Subcutaneous abdominal adipose tissue (tissue), 5 donors: Measurements from ENCODE around the gene NGF.
"Not testable (repeated sequence)": the region's sequence is repeated elsewhere in the genome, so short reads cannot be mapped to it uniquely, and the experiment has no call there.

ENCODE experiments used
- H3K27ac ChIP-seq: one replicate; pipeline ENCODE4 v1.7.0; 2013; ENCODE audit warnings: low read depth, mild to moderate bottlenecking, inconsistent platforms, low read length, moderate library complexity
- H3K27me3 ChIP-seq, 5 donors: one replicate each; pipeline ENCODE4 v1.7.0; 2013; ENCODE audit warnings: low read length in 5 of 5, inconsistent platforms in 1 of 5; ENCODE audit not compliant: control insufficient read depth in 5 of 5, insufficient read depth in 4 of 5
- H3K36me3 ChIP-seq, 5 donors: one replicate each; pipeline ENCODE4 v1.7.0; 2013; ENCODE audit warnings: low read length in 5 of 5; ENCODE audit not compliant: control insufficient read depth in 5 of 5, insufficient read depth in 5 of 5
- H3K4me1 ChIP-seq, 5 donors: one replicate each; pipeline ENCODE4 v1.7.0; 2013; ENCODE audit warnings: low read length in 5 of 5, mild to moderate bottlenecking in 3 of 5, moderate library complexity in 1 of 5; ENCODE audit not compliant: control insufficient read depth in 5 of 5, insufficient read depth in 5 of 5
- H3K4me3 ChIP-seq, 5 donors: one replicate each; pipeline ENCODE4 v1.7.0; 2013; ENCODE audit warnings: low read length in 5 of 5, low read depth in 1 of 5
- H3K9ac ChIP-seq, 5 donors: one replicate each; pipeline ENCODE4 v1.7.0; 2013; ENCODE audit warnings: low read length in 5 of 5, mild to moderate bottlenecking in 4 of 5, moderate library complexity in 3 of 5
- H3K9me3 ChIP-seq, 5 donors: one replicate each; pipeline ENCODE4 v1.7.0; 2013; ENCODE audit warnings: low read length in 5 of 5; ENCODE audit not compliant: control insufficient read depth in 5 of 5
- donor health status: healthy.
- donor health status: healthy.
- donor health status: healthy.
- donor health status: healthy.
- donor health status: healthy.

The NGF gene

DNA sequence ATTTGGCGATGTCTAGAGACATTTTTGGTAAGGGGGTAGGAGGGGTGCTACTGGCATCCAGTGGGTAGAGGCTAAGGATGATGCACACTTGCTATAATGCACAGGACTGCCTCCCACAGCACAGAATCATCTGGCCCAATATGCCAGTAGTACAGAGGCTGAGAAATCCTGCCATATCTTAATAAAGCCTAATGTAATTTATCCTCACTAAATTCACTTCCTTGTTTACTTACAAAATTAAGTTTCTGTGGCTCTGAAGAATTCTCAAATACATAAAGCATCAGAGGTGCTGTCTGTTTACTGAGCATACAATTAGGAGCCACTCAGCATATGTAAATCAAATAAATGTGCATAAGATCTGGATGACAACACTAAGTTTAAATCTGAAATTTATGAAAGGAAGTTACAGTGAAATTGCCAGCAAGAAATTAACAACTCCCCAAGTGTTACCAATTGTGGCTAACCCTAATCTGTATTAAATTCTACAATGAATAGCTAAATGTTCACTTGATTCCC lies 26.5 kb downstream of the NGF start:
- H3K36me3 ChIP-seq, result no peaks in the 10 kb centered on the region
- H3K9me3 ChIP-seq, result no peaks in the 10 kb centered on the region
- H3K4me1 ChIP-seq, result no peaks in the 10 kb centered on the region
- H3K9ac ChIP-seq, result no peak overlapping the region
- H3K27ac ChIP-seq, result no peak overlapping the region
- no peak overlapping the region for H3K4me3 ChIP-seq
- H3K27me3 ChIP-seq, result no peaks in the 10 kb centered on the region

DNA sequence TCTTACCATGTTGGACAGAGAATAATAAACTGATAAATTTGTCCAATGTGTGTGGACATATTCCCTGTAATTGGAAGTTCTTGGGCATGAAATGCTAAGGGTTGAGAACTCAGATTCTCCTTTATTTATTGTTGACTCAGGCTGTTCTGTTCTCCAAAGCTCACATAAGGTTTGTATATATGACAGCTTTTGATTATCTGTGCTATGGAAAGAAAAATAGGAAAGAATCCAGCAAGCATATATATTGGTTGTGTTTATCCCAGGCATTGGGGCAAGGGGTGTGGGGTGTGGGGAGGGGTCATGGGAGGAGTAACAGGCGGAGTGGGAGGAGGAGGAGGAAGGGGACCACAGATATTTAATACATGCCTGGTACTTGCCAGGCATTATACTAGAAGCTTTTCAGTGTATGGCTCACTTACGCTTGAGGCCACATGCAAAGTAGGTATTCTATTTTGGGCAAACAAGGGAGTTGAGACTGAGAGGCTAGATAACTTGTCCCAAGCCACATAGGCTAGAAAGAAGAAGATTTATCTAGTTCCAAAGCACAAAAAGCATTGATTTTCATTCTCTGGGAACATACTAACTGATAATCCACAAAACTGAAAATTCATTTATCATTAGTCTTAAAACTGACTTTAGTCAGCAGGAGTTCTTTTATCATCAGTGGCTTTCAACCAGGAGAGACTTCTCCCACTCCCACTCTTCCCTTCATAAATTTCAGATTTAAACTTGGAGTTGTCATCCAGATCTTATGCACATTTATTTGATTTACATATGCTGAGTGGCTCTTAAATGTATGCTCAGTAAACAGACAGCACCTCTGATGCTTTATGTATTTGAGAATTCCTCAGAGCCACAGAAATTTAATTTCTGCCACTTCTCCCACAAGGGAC lies 27.2 kb downstream of the NGF start:
- Histone ChIP-seq H3K9ac (no peak overlapping the region), H3K4me3 (no peak overlapping the region), H3K27ac (no peak overlapping the region), H3K27me3 (no peaks in the 10 kb centered on the region), H3K4me1 (no peaks in the 10 kb centered on the region), H3K9me3 (no peaks in the 10 kb centered on the region), H3K36me3 (no peaks in the 10 kb centered on the region)

DNA sequence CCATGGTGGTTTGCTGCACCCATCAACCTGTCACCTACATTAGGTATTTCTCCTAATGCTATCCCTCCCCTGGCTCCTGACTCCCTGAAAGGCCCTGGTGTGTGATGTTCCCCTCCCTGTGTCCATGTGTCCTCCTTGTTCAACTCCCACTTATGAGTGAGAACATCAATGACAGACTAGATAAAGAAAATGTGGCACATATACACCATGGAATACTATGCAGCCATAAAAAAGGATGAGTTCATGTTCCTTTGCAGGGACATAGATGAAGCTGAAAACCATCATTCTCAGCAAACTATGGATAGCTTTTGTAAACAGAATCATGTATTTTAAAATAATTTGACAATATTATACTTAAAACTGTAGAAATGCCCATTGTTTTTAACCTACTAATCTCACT lies 28.5 kb downstream of the NGF start:
- H3K9ac ChIP-seq, H3K4me1 ChIP-seq: not testable (repeated sequence)

DNA sequence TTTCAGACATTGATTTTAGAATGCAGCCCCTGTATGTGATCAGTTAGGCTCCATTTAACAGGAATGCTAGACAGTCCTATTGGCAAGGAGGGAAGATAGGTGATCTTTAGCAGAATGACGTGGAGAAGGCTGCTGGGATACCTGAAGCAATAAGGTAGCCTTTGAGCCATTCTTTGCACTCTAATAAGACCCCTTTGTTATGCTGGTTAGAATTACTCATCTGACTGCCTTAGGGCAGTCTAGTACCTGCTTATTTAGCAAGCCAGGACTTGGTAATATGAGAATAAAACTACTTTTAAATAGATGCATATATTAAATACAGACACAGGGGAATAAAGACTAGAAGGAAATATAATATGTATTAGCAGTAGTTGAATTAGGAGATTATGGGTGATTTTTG lies 29.1 kb downstream of the NGF start:
- H3K9ac ChIP-seq, result no peak overlapping the region
- H3K27me3 ChIP-seq, result no peaks in the 10 kb centered on the region
- no peaks in the 10 kb centered on the region for H3K36me3 ChIP-seq
- no peak overlapping the region for H3K27ac ChIP-seq
- H3K4me1 ChIP-seq, result no peaks in the 10 kb centered on the region
- no peaks in the 10 kb centered on the region for H3K9me3 ChIP-seq
- no peak overlapping the region for H3K4me3 ChIP-seq

More for the DNA sequence above, 28.5 kb downstream of the NGF start:
- H3K9me3 ChIP-seq, H3K4me3 ChIP-seq, H3K27me3 ChIP-seq, H3K36me3 ChIP-seq, H3K27ac ChIP-seq: not testable (repeated sequence)

DNA sequence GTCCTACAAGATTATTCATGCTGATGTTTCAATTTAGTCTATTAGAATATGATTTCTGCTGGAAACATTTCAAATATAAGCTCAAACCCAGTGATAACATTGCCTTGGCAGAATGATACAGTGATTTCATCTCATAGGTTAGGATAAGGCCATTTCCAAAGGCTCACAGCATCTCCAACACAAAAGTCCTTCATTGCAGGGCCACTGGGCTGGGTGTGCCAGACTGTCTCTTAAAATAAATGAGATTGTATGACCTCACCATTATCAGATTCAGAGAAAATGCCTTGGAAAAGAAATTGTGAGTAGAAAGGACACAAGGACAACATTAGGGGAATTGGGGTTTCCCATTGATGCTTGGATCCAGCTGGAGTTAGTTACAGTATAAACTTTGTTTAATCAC lies 30.4 kb downstream of the NGF start:
- Histone ChIP-seq H3K27ac (no peak overlapping the region), H3K9me3 (no peaks in the 10 kb centered on the region), H3K36me3 (no peaks in the 10 kb centered on the region), H3K4me1 (peaks cover 0 to under 1% (median 0%) of the 10 kb centered on the region in 5 donors), H3K9ac (no peak overlapping the region), H3K27me3 (no peaks in the 10 kb centered on the region), H3K4me3 (no peak overlapping the region)

DNA sequence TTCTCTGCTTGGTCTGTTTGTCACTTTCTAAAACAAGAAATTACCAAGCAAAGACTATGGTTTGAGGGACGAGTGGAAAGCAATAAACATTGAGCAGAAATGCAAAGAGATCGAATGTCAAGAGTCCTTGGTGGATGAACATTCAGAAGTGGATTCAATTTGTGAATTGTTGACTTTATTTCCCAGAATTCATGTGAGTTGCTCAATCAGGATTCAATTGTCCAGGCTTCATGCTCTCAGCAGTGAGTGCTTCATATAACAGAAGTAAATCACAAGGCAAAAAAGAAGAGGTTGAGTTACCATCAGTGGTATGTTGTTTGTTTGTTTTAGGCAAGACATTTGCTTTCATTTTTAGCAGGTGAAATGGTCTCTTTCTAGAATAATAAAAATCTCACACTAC lies 31.9 kb downstream of the NGF start:
- H3K9ac ChIP-seq, result no peak overlapping the region
- no peaks in the 10 kb centered on the region for H3K9me3 ChIP-seq
- H3K27ac ChIP-seq, result no peak overlapping the region
- H3K36me3 ChIP-seq, result no peaks in the 10 kb centered on the region
- H3K4me3 ChIP-seq, result no peak overlapping the region
- H3K4me1 ChIP-seq, result peaks cover 0 to 10% (median 3%) of the 10 kb centered on the region in 5 donors
- no peaks in the 10 kb centered on the region for H3K27me3 ChIP-seq

DNA sequence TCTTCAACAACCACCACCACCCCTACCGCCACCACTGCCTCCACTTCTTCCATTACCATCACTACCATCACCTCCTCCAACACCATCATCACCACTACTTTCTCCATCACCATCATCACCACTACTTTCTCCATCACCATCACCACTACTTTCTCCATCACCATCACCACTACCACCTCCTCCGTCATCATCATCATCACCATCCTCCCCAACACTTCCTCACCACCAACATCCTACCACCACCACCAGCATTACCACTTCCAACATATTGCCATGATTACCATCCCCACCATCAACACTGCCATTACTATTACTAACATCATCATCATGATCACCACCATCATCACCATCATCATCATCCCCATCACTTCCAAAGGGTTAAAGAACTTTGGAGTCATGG lies 34.7 kb downstream of the NGF start:
- no peaks in the 10 kb centered on the region for H3K27me3 ChIP-seq
- no peaks in the 10 kb centered on the region for H3K36me3 ChIP-seq
- no peak overlapping the region for H3K27ac ChIP-seq
- H3K9ac ChIP-seq, result no peak overlapping the region
- no peak overlapping the region for H3K4me3 ChIP-seq
- H3K4me1 ChIP-seq, result peaks cover 0 to 14% (median 3%) of the 10 kb centered on the region in 5 donors
- H3K9me3 ChIP-seq, result no peaks in the 10 kb centered on the region

DNA sequence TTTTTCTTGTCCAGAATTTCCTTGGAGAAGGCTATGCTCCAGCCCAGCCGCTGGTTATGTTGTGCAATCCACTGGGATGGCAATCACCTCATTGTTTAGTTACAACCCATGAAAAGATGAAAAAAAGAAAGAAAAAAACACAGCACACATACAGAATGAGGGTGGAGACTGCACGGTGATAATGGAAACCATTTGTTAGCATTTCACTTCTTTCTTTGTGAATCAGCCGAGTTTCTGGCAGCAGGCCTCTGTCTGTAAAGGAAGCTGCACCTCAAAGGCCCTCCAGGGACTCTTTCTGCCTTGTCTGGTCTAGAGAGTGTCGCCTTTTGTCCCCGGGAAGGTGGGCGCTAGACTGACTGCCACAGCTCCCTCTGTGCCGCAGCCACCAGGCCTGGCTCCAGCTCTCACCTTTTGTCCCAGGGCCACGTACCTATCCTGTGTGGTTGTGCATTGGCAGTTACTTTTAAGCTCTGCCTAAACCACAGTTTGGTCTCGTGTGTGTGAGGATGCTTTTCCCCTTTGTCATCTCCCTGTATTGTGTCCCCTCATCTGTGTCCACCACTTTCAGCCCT lies 35.6 kb downstream of the NGF start:
- Histone ChIP-seq H3K9ac (no peak overlapping the region), H3K27ac (no peak overlapping the region)

DNA sequence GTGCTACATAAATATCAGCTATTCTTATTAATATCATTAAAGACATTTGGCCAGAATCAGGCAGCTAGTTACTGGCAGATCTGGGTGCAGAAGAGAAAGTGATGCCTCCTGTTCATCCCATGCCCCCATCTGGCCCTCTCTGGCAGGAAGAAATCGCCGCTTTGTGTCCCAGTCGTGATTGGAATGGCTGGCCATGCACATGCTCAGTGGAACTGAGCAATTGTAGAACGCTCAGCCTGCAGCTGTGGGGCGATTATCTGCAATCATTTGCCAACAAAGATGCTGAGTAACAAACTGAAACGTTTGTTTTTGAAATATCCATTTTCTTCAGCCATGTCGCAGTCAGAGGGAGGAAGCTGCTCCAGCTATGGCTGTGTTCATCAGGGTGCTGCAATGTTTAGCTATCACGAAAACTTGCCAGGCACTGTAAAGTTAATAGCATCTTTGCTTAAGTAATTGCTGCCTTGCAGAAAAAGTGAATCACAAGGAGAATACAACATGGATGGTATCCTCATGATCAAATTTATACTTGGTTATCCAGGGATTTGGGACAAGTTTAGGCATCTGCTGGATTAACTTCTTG lies 36.5 kb downstream of the NGF start:
- Histone ChIP-seq H3K4me3 (no peak overlapping the region), H3K9me3 (no peaks in the 10 kb centered on the region), H3K27ac (no peak overlapping the region), H3K9ac (no peak overlapping the region), H3K4me1 (peaks cover 0 to 14% (median 3%) of the 10 kb centered on the region in 5 donors), H3K36me3 (no peaks in the 10 kb centered on the region), H3K27me3 (no peaks in the 10 kb centered on the region)

More for the DNA sequence above, 35.6 kb downstream of the NGF start:
- H3K4me3 ChIP-seq, result no peak overlapping the region
- H3K36me3 ChIP-seq, result no peaks in the 10 kb centered on the region
- no peaks in the 10 kb centered on the region for H3K9me3 ChIP-seq
- H3K27me3 ChIP-seq, result no peaks in the 10 kb centered on the region
- H3K4me1 ChIP-seq, result peaks cover 0 to 14% (median 3%) of the 10 kb centered on the region in 5 donors
